Mammary epithelial cell (primary cell): Measurements from ENCODE around the gene RSAD2.

Source experiments
- EZH2 ChIP-seq: IDR thresholded peaks from 2 replicates; pipeline ENCODE4 v1.6.1; 2012; ENCODE audit warnings: low read length, inconsistent platforms, borderline replicate concordance
- TF ChIP-seq, protein P1 (sequence below), 2 donors: IDR thresholded peaks in 1 of 2; conservative IDR thresholded peaks in 1 of 2; 2 replicates each; pipeline ENCODE4 v1.5.1; 2011 to 2012; ENCODE audit warnings: inconsistent platforms in 2 of 2, low read length in 2 of 2, mild to moderate bottlenecking in 2 of 2, control low read depth in 1 of 2, low read depth in 1 of 2; ENCODE audit not compliant: insufficient read depth in 1 of 2; ENCODE audit errors: extremely low read depth in 1 of 2

DNA sequence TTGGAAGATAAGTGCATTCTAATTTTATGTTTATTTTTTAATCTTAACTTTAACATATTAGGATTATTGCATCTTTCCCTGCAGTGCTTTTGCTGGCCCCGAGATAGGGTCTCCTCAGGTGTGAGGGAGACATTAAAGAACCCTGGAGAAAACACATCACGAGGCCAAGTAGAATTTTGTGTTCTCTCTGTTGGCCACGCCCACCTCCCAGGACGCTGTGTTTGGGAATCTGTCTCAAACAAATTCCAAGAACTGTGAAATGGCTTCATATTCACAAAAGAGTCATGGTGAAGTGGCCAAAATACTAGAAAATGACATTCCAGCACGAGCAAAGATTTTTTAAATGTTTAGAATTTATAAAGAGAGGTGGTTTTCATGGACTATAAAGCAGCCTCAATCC is 67.0 kb downstream of the RSAD2 start:
- TF ChIP-seq, protein P1, sequence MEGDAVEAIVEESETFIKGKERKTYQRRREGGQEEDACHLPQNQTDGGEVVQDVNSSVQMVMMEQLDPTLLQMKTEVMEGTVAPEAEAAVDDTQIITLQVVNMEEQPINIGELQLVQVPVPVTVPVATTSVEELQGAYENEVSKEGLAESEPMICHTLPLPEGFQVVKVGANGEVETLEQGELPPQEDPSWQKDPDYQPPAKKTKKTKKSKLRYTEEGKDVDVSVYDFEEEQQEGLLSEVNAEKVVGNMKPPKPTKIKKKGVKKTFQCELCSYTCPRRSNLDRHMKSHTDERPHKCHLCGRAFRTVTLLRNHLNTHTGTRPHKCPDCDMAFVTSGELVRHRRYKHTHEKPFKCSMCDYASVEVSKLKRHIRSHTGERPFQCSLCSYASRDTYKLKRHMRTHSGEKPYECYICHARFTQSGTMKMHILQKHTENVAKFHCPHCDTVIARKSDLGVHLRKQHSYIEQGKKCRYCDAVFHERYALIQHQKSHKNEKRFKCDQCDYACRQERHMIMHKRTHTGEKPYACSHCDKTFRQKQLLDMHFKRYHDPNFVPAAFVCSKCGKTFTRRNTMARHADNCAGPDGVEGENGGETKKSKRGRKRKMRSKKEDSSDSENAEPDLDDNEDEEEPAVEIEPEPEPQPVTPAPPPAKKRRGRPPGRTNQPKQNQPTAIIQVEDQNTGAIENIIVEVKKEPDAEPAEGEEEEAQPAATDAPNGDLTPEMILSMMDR (conservative IDR thresholded peaks at IDR 0.05 in 1 of 2, IDR thresholded peaks at IDR 0.05 in 1 of 2; ENCODE audit: extremely low read depth in 1 of 2, insufficient read depth in 1 of 2, low read depth in 1 of 2, low read length in 2 of 2): no peak
- TF ChIP-seq EZH2: no peak
